ENCODE data around the gene PNMT.
A peak's percentile ranks its signal among the peaks of the same experiment; 100 is the strongest.

Gene PNMT

GRCh38 chr17:39672522-39673334 is 4.5 kb downstream of the PNMT start:
- no peak for DNase-seq

GRCh38 chr17:39673335-39674081 is 5.3 kb downstream of the PNMT start:
- no peak for DNase-seq

GRCh38 chr17:39674179-39674578 is 5.9 kb downstream of the PNMT start:
- DNase-seq: no peak

- DNase-seq: no peak
These were observed 6.6 kb downstream of the PNMT start for GRCh38 chr17:39674702-39675389.

GRCh38 chr17:39675390-39676082 is 7.3 kb downstream of the PNMT start:
- DNase-seq: no peak

GRCh38 chr17:39676198-39676819 is 8.1 kb downstream of the PNMT start:
- peak; percentile 18 for DNase-seq

GRCh38 chr17:39677072-39677471 is 8.8 kb downstream of the PNMT start:
- no peak for DNase-seq

GRCh38 chr17:39677542-39678339 is 9.5 kb downstream of the PNMT start:
- no peak for DNase-seq

- DNase-seq: no peak
These were observed 10.3 kb downstream of the PNMT start for GRCh38 chr17:39678340-39679116.

GRCh38 chr17:39679521-39680192 is 11.4 kb downstream of the PNMT start:
- DNase-seq: peak; percentile 19

- no peak for DNase-seq
These were observed 15.2 kb downstream of the PNMT start for GRCh38 chr17:39683295-39683939.

- DNase-seq: no peak
These were observed 16.3 kb downstream of the PNMT start for GRCh38 chr17:39684369-39685192.

- DNase-seq: no peak
These were observed 18.9 kb downstream of the PNMT start for GRCh38 chr17:39687101-39687545.

GRCh38 chr17:39687546-39688474 is 19.6 kb downstream of the PNMT start, which contains the start of gene PGAP3:
TSS of gene PGAP3 (minus strand) at chr17:39688057. CDS start at chr17:39688014, 43 bp downstream.
- peak; percentile 82 for DNase-seq

GRCh38 chr17:39688475-39688835 is 20.2 kb downstream of the PNMT start:
- no peak for DNase-seq

GRCh38 chr17:39688945-39689344 is 20.7 kb downstream of the PNMT start:
- no peak for DNase-seq

- DNase-seq: no peak
These were observed 26.3 kb downstream of the PNMT start for GRCh38 chr17:39694593-39694992.

- no peak for DNase-seq
These were observed 26.8 kb downstream of the PNMT start for GRCh38 chr17:39695089-39695474.

Data from stimulated activated naive CD4-positive, alpha-beta T cell treated with Interleukin-2 at 50 U/mL for 16 hours (primary cell).